ENCODE results near the gene ABCA5. TPM values are rescaled to one million over a fixed set of nuclear protein-coding genes. Genes with fewer than 3 reads are reported as not detected.

The ABCA5 gene
- total and polyA plus RNA-seq, 2 of the 13 experiments (the other 11 are each of a cell fraction or from before 2014, with no cell fraction given): 9.7 to 10.1 TPM

- TF ChIP-seq ARHGAP35 (CRISPR knock-in tag; IDR thresholded peaks at IDR 0.05; ENCODE audit: borderline replicate concordance) (no peak), NFYB (CRISPR knock-in tag; IDR thresholded peaks at IDR 0.05) (no peak), ZNF142 (CRISPR knock-in tag; IDR thresholded peaks at IDR 0.05) (no peak), ZFP36L1 (CRISPR knock-in tag; IDR thresholded peaks at IDR 0.05) (no peak), ZNF343 (CRISPR knock-in tag; IDR thresholded peaks at IDR 0.05) (no peak), NAIF1 (CRISPR knock-in tag; IDR thresholded peaks at IDR 0.05; ENCODE audit: borderline replicate concordance) (no peak), NFYC (CRISPR knock-in tag; IDR thresholded peaks at IDR 0.05) (no peak), MIXL1 (CRISPR knock-in tag; IDR thresholded peaks at IDR 0.05) (peak; percentile 77), AHR (CRISPR knock-in tag; IDR thresholded peaks at IDR 0.05) (no peak), SMYD3 (CRISPR knock-in tag; IDR thresholded peaks at IDR 0.05) (peak; percentile 93), ZNF136 (CRISPR knock-in tag; IDR thresholded peaks at IDR 0.05; ENCODE audit: low read depth) (peak; percentile 84; the same call in 1 of the 2 replicates), POLR2G (IDR thresholded peaks at IDR 0.05; ENCODE audit: low read depth, low read length) (no peak), TFDP2 (CRISPR knock-in tag; IDR thresholded peaks at IDR 0.05) (no peak), NONO (IDR thresholded peaks at IDR 0.05) (no peak), NONO (CRISPR knock-in tag; conservative IDR thresholded peaks at IDR 0.05) (no peak)
- TF ChIP-seq, protein P1, sequence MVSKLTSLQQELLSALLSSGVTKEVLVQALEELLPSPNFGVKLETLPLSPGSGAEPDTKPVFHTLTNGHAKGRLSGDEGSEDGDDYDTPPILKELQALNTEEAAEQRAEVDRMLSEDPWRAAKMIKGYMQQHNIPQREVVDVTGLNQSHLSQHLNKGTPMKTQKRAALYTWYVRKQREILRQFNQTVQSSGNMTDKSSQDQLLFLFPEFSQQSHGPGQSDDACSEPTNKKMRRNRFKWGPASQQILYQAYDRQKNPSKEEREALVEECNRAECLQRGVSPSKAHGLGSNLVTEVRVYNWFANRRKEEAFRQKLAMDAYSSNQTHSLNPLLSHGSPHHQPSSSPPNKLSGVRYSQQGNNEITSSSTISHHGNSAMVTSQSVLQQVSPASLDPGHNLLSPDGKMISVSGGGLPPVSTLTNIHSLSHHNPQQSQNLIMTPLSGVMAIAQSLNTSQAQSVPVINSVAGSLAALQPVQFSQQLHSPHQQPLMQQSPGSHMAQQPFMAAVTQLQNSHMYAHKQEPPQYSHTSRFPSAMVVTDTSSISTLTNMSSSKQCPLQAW (CRISPR knock-in tag; IDR thresholded peaks at IDR 0.05): peak; percentile 76
- TF ChIP-seq, protein P2, sequence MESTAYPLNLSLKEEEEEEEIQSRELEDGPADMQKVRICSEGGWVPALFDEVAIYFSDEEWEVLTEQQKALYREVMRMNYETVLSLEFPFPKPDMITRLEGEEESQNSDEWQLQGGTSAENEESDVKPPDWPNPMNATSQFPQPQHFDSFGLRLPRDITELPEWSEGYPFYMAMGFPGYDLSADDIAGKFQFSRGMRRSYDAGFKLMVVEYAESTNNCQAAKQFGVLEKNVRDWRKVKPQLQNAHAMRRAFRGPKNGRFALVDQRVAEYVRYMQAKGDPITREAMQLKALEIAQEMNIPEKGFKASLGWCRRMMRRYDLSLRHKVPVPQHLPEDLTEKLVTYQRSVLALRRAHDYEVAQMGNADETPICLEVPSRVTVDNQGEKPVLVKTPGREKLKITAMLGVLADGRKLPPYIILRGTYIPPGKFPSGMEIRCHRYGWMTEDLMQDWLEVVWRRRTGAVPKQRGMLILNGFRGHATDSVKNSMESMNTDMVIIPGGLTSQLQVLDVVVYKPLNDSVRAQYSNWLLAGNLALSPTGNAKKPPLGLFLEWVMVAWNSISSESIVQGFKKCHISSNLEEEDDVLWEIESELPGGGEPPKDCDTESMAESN (CRISPR knock-in tag; conservative IDR thresholded peaks at IDR 0.05): no peak
Measured at GRCh38 chr17:69235338-69236058, 91.4 kb downstream of the ABCA5 start (continued).
